Activated T-helper 1 cell treated with Interleukin-2 at 50 U/mL for 16 hours (primary cell): ENCODE data around the gene ZNF616.
A peak's percentile ranks its signal among the peaks of the same experiment; 100 is the strongest.

ENCODE experiments used
- DNase-seq: peaks from one replicate; pipeline ENCODE4 v3.0.0-alpha.2; 2020; ENCODE audit warnings: low read depth

The ZNF616 gene

GRCh38 chr19:52139252-52140031, at the start of gene ZNF616:
Gene ZNF616, minus strand, starts transcription at chr19:52139938. Its CDS starts 9,426 bp downstream, at chr19:52130512.
- DNase-seq = peak; percentile 96

- DNase-seq = peak; percentile 5
Measured at GRCh38 chr19:52188822-52189734, 49.3 kb upstream of the ZNF616 start.

- no peak for DNase-seq
Measured at GRCh38 chr19:52187407-52187806, 47.7 kb upstream of the ZNF616 start.

DNA sequence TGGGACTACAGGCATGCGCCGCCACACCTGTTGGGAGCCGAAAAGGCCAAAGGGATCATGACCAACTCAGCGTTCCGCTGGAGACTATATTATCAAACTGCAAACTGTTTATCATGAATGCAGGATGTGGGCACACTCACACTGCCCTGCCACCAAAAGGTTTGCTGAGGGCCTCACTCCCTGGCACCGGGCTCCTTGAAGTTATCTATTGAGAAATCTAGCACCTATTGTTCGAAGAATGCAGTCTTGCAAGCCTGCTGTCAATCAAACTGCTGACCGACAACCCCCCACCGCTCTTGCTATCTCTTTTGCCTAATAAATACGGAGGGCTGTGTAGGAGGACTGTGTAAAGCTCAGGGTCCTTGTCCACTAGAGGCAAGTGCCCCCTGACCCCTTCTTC, 36.8 kb upstream of the ZNF616 start:
- DNase-seq = no peak

- DNase-seq = no peak
Measured at GRCh38 chr19:52172347-52172746, 32.6 kb upstream of the ZNF616 start.

DNA sequence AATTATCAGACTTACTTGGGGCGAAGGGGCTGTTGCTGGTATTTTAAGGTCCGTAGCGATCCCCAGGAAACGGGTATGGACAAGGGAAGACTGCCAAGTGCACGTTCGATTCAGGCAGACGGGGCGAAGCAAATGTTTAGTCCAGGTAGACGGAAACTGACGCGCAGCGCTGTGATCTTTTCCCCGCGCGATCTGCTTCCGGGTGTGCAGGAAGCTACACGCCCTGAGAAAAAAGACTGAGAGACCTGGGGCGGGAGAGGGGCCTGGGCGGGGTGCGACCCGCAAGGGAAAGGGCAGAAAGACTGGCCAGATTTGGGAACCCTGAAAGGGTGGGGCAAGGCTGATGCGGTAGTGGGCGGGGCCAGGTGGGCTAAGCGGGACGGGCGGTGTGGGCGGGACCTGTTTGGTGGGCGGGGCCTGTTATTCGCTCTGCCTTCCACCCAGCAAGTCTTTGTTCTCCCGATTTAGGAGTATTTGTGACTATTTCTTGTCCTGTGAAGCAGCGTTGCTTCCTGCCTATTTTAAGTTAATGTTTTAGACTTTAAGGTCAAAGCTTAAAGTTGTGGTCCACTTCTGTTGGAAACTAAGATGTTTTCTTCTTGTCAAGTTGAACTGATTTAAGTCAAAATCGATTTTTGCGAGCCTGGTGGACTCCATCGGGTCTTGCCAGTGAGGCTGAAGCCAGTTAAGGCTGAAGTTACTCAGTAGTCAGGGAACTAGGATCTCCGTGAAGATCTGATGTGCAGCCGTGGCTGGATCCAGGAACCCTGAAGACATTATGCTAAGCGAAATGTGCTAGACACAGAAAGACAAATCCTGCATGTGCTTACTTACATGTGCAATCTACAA, 31.8 kb upstream of the ZNF616 start, which contains the start of gene ZNF836:
ZNF836 (minus strand) TSS at position 301 of the 849 bp plus-strand sequence. CDS start 3,549 bp downstream, outside the sequence.
- peak; percentile 82 for DNase-seq

- no peak for DNase-seq
Measured at GRCh38 chr19:52170863-52171320, 31.2 kb upstream of the ZNF616 start.

DNA sequence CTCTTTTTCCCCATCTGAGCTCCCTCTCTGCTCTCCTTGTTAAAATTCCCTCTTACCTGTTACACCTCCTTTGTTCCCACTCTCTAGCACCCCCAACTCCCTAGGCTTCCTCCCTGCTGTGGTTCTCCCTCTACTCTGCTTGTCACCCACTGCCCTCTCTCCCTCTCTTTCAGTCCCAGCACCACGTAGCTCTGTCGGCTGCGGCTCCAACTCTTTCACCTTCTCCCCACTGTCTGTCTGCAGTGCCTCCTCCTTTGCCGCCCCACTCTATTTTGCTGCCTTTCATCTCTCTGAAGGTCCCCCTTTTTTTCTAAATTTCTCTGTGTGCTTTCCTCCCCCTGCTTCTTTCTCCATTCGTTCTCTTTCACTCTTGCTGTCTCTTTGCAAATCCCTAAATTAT, 30.6 kb upstream of the ZNF616 start:
- DNase-seq = no peak

GRCh38 chr19:52155596-52156359, 16.0 kb upstream of the ZNF616 start:
- no peak for DNase-seq

DNA sequence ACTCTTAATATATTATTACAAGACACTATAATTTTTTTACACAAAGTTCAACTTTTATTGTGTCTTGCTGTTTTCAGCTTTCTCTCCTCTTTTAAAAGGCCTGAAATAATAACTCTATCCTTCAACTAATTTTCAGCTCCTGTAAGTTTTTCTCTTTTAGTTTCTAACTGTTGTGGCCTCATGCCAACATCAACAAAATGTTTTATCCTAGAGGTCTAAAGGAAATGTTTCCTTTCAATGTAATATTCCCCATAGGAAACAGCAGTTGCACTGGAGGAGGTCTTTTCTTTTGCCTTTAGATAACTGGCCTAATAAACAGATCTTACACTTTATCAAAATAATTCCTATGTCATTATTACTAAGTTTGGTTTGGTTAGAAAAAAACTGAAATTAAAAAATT, 8.5 kb upstream of the ZNF616 start:
- DNase-seq = no peak

DNA sequence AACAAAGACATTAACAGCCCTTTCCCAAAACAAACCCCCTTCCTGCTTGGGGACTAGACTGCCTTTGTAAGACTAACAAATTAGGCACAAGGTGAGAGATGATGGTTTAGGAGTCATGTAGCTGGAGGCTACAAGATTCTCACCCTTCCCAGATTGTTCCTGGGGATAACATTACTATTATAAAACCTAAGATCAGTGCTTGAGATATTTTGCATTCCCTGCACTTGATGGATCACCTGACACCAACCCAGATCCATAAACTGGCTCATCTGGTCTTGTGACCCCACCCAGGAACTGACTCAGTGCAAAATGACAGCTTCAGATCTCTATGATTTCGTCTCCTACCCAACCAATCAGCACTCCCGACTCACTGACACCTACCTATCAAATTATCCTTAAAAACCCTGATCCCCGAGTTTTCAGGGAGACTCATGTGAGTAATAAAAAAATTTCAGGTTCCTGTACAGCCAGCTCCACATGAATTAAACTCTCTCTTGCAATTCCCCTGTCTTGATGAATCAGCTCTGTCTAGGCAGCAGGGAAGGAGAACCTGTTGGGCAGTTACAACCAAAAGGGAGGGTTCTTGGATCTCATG, 2.4 kb upstream of the ZNF616 start:
- no peak for DNase-seq

GRCh38 chr19:52141203-52141602, 1.5 kb upstream of the ZNF616 start:
- DNase-seq = no peak

DNA sequence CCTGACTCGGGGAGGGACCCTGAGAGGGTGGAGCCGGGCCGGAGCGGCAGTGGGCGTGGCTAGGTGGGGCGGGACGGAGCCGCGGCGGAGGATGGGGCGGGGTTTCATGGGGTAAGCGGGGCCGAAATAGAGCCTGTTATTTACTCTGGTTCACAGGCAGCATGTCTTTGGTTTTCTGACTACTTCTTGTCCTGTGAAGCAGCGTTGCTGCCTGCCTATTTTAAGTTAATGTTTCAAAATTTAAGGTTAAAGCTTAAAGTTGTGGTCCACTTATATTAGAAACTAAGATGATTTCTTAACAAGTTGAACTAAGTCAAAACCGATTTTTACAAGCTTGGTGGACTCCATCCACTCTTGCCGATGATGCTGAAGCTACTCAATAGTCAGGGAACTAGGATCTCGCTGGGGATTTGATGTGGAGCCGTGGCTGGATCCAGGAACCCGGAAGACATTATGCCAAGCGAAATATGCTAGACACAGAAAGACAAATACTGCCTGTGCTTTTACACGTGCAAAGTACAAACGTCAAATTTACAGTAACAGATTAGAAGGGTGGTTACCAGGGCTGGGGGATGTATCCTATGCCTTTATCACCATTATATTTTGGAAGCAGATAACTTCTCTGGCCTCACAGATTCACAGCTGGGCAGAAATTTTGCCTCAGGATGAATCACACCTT, 433 bp upstream of the ZNF616 start:
- DNase-seq = no peak

- no peak for DNase-seq
Measured at GRCh38 chr19:52138983-52139251, 821 bp downstream of the ZNF616 start.

- no peak for DNase-seq
Measured at GRCh38 chr19:52138278-52138982, 1.3 kb downstream of the ZNF616 start.

DNA sequence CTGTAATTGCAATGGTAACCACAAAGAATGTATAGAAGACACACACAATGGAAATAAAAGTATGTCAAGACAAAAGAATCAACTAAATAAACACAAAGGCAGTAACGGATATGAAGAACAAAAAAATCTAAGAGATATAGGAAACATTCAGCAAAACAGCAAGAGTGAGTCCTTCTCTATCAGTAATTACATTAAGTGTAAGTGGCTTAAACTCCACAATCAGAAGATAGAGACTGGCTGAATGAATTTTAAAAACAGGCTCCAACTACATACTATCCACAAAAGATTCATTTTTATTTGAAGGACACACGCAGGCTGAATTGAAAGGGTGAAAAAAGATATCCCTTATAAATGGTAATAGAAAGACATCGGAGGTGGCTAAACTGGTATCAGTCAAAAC, 19.5 kb downstream of the ZNF616 start:
- no peak for DNase-seq

- DNase-seq = no peak
Measured at GRCh38 chr19:52115526-52116053, 24.1 kb downstream of the ZNF616 start.

GRCh38 chr19:52114691-52115090, 25.0 kb downstream of the ZNF616 start:
- DNase-seq = no peak

DNA sequence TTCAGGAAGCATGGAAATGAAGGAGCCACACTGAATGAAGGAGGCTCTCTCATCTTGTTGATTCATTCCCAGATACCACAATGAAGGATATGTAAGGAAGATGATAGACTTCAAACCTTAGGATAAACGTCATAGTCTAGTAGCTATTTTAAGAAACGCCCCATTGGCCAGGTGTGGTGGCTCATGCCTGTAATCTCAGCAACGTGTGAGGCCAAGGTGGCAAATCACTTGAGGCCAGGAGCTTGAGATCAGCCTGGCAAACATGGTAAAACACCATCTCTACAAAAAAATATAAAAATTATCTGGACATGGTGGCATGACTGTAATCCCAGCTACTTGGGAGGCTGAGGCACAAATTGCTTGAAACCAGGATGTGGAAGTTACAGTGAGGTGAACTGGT, 27.1 kb downstream of the ZNF616 start:
- no peak for DNase-seq

DNA sequence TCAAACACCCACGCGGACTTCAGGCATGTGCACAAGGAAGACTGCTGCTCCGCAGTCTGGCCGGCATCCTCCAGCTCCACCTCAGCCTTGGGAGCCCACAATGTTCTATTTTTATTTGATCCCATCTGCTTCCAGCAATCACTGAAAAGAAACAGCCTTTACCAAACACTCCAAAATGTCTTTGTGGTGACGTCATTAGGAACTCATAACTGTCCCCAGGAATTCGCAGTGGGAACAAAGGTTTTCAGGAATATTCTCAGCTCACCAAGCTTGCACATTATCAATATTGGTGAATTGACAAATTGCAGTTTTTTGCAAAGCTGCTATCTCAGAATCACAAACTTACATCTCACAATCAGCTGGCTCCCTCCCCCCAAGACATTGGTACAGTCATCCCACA, 29.0 kb downstream of the ZNF616 start:
- no peak for DNase-seq
